Measurements from ENCODE around the gene PARD3B. TPM values are rescaled to one million over a fixed set of nuclear protein-coding genes. Genes with fewer than 3 reads are reported as not detected.

The PARD3B gene
- total and polyA plus RNA-seq, 10 of the 15 experiments (the other 5 are each of a cell fraction or from before 2014, with no cell fraction given), result 0.01 to 0.54 (median 0.07) TPM; not detected in 7

DNA sequence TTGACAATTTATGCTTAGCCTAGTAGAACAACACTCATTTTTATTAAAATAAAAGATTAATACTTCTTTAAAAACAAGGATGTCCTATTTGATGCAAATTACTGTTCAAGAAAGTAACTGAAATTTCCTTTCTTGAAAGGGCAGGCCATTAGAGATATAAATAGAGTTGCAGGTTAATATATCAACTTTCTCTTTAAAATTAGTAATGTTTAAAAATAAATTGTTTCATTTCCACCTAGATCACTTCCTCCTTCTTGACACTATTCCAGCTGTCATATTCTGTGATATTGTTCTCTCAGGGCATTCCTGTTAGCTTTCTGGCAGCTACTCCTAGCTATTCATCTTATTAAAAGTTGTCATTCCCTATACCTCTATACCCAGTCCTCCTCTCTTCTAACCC lies 779.1 kb downstream of the PARD3B start:
- BruUV-seq (replicated peaks), result no TSS peak
- Histone ChIP-seq H3K4me1 (ENCODE audit: control insufficient read depth, insufficient read depth, low read length) (no peaks in the 10 kb centered on the region), H3K9me3 (replicated peaks; ENCODE audit: control insufficient read depth, insufficient read depth, low read length) (no peaks in the 10 kb centered on the region), H3K36me3 (ENCODE audit: control insufficient read depth in 2 of 2, insufficient read depth in 2 of 2, low read length in 1 of 2) (no peaks in the 10 kb centered on the region), H3K79me2 (ENCODE audit: control insufficient read depth, insufficient read depth, low read length) (no peaks in the 10 kb centered on the region), H3K4me2 (ENCODE audit: control insufficient read depth, insufficient read depth) (no peak overlapping the region), H3K4me3 (no peak overlapping the region), H3K9ac (ENCODE audit: control insufficient read depth, insufficient read depth, low read length) (no peak overlapping the region), H2AFZ (ENCODE audit: control insufficient read depth, low read depth, low read length) (no peak overlapping the region), H3K27ac (ENCODE audit: control insufficient read depth, insufficient read depth) (no peak overlapping the region), H4K20me1 (ENCODE audit: control insufficient read depth, insufficient read depth) (no peaks in the 10 kb centered on the region), H3K27me3 (replicated peaks in 1 of 2; ENCODE audit: control insufficient read depth in 2 of 2, insufficient read depth in 2 of 2, low read length in 1 of 2) (no peaks in the 10 kb centered on the region)
- ATAC-seq (no peak), FAIRE-seq (no peak), DNase-seq (ENCODE audit: low read depth, low spot score) (no peak)
- CTCF ChIA-PET, result interaction anchor here (0.6 to 3.0 kb wide), 6 partner anchors 10 to 601 kb away, joined by 3 to 17 read pairs (median 5); no protein-coding TSS in a partner anchor
- SMC1A ChIA-PET (ENCODE audit: uncharacterized antibody, unreplicated experiment), result interaction anchor here (0.6 kb wide), 1 partner anchor 352 kb away, joined by 3 read pairs; no protein-coding TSS in a partner anchor
- no peak for TF ChIP-seq CEBPB (IDR thresholded peaks at IDR 0.05; ENCODE audit: borderline replicate concordance in 1 of 2, low read depth in 2 of 2, low read length in 2 of 2)
- 0 out of 2 replicates have a peak, but pooled peaks have one; percentile 20 for TF ChIP-seq MEF2A (IDR thresholded peaks at IDR 0.05; ENCODE audit: insufficient read depth, low read depth, low read length)
- no peak for TF ChIP-seq JUND (IDR thresholded peaks at IDR 0.05; ENCODE audit: low read depth, low read length)
- RAD21 ChIA-PET (ENCODE audit: unreplicated experiment), result interaction anchor here (1.0 to 2.5 kb wide), 2 partner anchors 351 to 357 kb away, joined by 3 to 11 read pairs; no protein-coding TSS in a partner anchor
- intact Hi-C loops (cut with micrococcal nuclease; ENCODE audit: unreplicated experiment), result loop anchor here (1.0 kb wide), 1 partner anchor 356 kb away; no protein-coding TSS in a partner anchor
- in situ Hi-C loops (cut with MboI), result no loop called here
- POLR2A ChIA-PET, result no interaction called here

DNA sequence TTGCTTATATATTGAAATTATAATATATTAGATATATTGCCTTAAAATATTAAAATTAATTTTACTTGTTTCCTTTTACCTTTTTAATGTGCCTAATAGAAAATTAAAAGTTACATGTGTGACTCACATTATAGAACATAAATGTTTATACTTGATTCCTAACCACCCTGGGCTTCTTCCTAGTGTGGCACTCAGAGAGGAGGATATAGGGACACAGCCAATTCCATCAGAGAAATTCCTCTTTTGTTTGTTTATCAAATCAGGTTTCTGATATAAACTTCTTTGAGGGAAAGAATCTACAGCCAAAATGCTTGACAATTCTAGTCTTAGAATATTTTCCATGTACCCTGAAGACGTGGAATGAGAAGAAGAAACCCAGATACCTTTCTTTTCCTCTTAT lies 788.1 kb downstream of the PARD3B start:
- ChIA-PET SMC1A (ENCODE audit: uncharacterized antibody, unreplicated experiment) (no interaction called here), CTCF (no interaction called here), POLR2A (no interaction called here), RAD21 (ENCODE audit: unreplicated experiment) (no interaction called here)
- in situ Hi-C loops (cut with MboI) (no loop called here), intact Hi-C loops (cut with micrococcal nuclease; ENCODE audit: unreplicated experiment) (no loop called here)
- no peak overlapping the region for H3K4me3 ChIP-seq
- H3K9me3 ChIP-seq (replicated peaks; ENCODE audit: control insufficient read depth, insufficient read depth, low read length), result no peaks in the 10 kb centered on the region; the same call in 2 of the 3 replicates
- H3K4me2 ChIP-seq (ENCODE audit: control insufficient read depth, insufficient read depth), result no peak overlapping the region
- H3K9ac ChIP-seq (ENCODE audit: control insufficient read depth, insufficient read depth, low read length), result no peak overlapping the region
- ATAC-seq, result no peak
- BruUV-seq (replicated peaks), result no TSS peak
- no peak for FAIRE-seq
- no peak for DNase-seq (ENCODE audit: low read depth, low spot score)
- no peaks in the 10 kb centered on the region for H3K27me3 ChIP-seq (replicated peaks in 1 of 2; ENCODE audit: control insufficient read depth in 2 of 2, insufficient read depth in 2 of 2, low read length in 1 of 2)
- H3K79me2 ChIP-seq (ENCODE audit: control insufficient read depth, insufficient read depth, low read length), result no peaks in the 10 kb centered on the region
- no peaks in the 10 kb centered on the region for H3K36me3 ChIP-seq (ENCODE audit: control insufficient read depth in 2 of 2, insufficient read depth in 2 of 2, low read length in 1 of 2)
- H4K20me1 ChIP-seq (ENCODE audit: control insufficient read depth, insufficient read depth), result no peaks in the 10 kb centered on the region
- 0% methylated on average over 1 of the region's 1 CpG for WGBS (ENCODE audit: insufficient coverage, insufficient replicate concordance, low lambda C conversion rate, missing lambda C conversion rate)
- H3K27ac ChIP-seq (ENCODE audit: control insufficient read depth, insufficient read depth), result no peak overlapping the region
- no peaks in the 10 kb centered on the region for H3K4me1 ChIP-seq (ENCODE audit: control insufficient read depth, insufficient read depth, low read length)
- no peak overlapping the region for H2AFZ ChIP-seq (ENCODE audit: control insufficient read depth, low read depth, low read length)
- TF ChIP-seq YBX1 (IDR thresholded peaks at IDR 0.05) (no peak), KLF5 (IDR thresholded peaks at IDR 0.05; ENCODE audit: partially characterized antibody) (no peak), IKZF1 (conservative IDR thresholded peaks at IDR 0.05) (no peak), ZZZ3 (IDR thresholded peaks at IDR 0.05; ENCODE audit: control insufficient read depth, insufficient read length, low read depth) (no peak), ZNF24 (IDR thresholded peaks at IDR 0.05) (no peak), MTA3 (IDR thresholded peaks at IDR 0.05; ENCODE audit: borderline replicate concordance, low read length) (no peak), RFX5 (IDR thresholded peaks at IDR 0.05; ENCODE audit: low read depth, low read length) (no peak), PAX5 (IDR thresholded peaks at IDR 0.05; ENCODE audit: borderline replicate concordance, low read depth, low read length) (no peak), SUZ12 (IDR thresholded peaks at IDR 0.05; ENCODE audit: unreplicated experiment) (no peak), PML (IDR thresholded peaks at IDR 0.05; ENCODE audit: low read length) (no peak), STAT3 (IDR thresholded peaks at IDR 0.05; ENCODE audit: low read depth, low read length) (no peak), KDM1A (IDR thresholded peaks at IDR 0.05; ENCODE audit: borderline replicate concordance) (no peak)
- TF ChIP-seq, protein P1, sequence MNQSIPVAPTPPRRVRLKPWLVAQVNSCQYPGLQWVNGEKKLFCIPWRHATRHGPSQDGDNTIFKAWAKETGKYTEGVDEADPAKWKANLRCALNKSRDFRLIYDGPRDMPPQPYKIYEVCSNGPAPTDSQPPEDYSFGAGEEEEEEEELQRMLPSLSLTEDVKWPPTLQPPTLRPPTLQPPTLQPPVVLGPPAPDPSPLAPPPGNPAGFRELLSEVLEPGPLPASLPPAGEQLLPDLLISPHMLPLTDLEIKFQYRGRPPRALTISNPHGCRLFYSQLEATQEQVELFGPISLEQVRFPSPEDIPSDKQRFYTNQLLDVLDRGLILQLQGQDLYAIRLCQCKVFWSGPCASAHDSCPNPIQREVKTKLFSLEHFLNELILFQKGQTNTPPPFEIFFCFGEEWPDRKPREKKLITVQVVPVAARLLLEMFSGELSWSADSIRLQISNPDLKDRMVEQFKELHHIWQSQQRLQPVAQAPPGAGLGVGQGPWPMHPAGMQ (IDR thresholded peaks at IDR 0.05; ENCODE audit: borderline replicate concordance), result no peak
- TF ChIP-seq, protein P2, sequence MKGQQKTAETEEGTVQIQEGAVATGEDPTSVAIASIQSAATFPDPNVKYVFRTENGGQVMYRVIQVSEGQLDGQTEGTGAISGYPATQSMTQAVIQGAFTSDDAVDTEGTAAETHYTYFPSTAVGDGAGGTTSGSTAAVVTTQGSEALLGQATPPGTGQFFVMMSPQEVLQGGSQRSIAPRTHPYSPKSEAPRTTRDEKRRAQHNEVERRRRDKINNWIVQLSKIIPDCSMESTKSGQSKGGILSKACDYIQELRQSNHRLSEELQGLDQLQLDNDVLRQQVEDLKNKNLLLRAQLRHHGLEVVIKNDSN (IDR thresholded peaks at IDR 0.05; ENCODE audit: borderline replicate concordance, extremely low read length, insufficient read depth, low read depth, low read length), result no peak
